ENCODE measurements around the gene SLAIN1.

The SLAIN1 gene

GRCh38 chr13:77752512-77753069, 55.1 kb downstream of the SLAIN1 start:
- DNase-seq = no peak

DNA sequence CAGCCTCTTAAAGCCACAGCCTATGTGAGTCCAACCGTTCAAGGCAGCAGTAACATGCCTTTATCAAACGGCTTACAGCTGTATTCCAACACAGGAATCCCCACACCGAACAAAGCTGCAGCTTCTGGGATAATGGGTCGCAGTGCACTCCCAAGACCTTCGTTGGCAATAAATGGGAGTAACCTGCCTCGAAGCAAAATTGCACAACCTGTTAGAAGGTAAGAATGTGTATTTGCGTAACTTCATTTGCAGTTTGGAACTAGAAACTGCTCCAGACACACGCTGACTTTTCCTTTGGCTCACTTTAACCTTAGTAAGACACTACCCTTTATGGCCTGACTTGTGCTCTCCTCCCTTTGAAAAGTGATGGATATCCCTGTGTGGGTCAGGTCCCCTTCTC, 63.4 kb downstream of the SLAIN1 start:
- no peak for DNase-seq

DNA sequence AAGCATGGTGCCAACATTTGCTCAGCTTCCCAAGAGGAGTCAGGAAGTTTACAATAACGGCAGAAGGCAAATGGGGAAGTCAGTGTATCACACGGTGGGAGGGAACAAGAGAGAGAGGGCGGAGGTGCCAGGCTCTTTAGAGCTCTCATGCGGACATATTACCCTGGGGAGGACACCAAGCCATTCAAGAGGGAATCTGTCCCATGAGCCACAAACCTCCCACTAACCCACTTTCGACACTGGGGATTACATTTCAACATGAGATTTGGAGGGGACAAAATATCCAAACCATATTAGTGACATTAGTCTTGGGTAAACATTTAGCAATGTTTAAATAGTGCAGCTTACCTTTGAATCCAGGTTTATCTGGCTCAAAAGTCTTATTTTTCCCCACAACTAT, 69.9 kb downstream of the SLAIN1 start:
- DNase-seq = no peak

GRCh38 chr13:77774181-77774580, 76.7 kb downstream of the SLAIN1 start:
- no peak for DNase-seq

GRCh38 chr13:77776704-77777103, 79.2 kb downstream of the SLAIN1 start:
- DNase-seq = no peak

- DNase-seq = no peak
These were observed 82.2 kb downstream of the SLAIN1 start for GRCh38 chr13:77779552-77780272.

DNA sequence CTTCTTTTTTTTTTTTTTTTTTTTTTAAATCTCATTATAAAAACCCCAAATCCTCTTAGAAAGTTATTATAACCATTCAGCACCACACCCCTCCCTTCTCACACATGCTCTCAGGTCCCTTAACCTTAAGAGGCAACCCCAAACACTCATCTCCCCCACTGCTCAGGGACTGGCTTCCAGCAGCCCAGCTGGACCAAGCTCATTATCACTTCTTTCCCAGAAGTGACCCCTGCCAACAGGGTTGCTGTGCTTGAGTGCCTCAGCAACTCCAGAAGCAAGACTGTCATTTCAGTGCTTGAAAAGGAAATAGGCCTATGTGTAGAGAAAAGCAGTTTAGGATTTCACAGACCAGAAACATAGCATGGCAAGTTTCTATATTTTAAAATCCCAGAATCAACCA, 84.3 kb downstream of the SLAIN1 start:
- no peak for DNase-seq

- no peak for DNase-seq
These were observed 87.0 kb downstream of the SLAIN1 start for GRCh38 chr13:77784515-77784914.

- no peak for DNase-seq
These were observed 89.3 kb downstream of the SLAIN1 start for GRCh38 chr13:77786695-77787287.

DNA sequence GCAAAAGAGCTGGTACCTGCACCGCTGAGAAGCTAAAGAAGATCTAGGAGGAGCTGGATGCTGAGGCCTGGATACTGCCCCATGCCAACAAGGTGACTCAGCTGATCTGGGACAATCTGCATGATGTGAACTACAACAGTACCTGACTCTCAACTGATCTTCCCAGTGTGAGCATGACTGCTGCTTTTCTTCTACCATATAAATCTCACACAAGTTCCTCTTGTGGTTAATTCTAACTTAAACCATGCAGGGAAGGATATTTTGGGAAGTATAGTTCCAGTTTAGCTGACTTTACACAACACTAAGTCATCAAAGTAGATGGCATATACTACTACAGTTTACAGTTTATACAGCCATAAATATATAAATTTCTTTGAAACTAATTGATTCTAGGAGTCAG, 91.9 kb downstream of the SLAIN1 start:
- DNase-seq = no peak

DNA sequence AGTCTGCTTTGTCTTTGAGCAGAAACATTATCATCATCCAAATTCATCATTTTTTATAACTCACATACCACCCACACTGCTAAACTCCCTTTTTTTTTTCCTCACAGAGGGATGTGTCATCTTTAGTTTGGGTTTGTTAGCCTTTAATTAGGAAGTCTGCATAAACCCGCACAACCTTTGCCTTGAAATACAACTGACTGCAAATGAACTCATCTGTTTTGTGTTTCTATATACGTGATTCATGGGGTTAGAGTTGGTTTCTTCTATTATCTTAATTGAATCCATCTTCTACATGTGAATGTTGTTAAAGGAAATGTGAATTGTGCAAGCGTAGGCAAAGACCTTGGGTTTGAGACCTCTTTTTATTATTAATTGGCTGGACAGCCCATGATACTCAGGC, 102.7 kb downstream of the SLAIN1 start:
- no peak for DNase-seq

- DNase-seq = no peak
These were observed 109.0 kb downstream of the SLAIN1 start for GRCh38 chr13:77806518-77806917.

- no peak for DNase-seq
These were observed 110.1 kb downstream of the SLAIN1 start for GRCh38 chr13:77807431-77808135.

DNA sequence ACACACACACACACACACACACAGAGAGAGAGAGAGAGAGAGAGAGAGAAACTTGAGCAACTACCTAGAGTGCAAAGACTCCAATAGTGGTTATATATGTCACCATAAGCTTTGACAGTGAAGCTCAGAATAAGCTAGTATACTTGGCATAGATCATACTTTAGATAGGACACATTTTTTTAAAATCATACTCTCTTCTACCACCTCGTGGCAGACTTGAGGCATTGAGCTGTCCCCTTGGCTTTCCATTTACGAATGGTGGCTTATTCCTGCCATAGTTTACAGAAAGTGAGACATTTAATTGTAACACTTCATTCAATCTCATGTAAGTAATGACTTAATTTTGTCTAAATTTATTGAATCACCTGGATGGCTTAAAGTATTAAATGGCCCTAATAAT, 112.9 kb downstream of the SLAIN1 start:
- no peak for DNase-seq

DNA sequence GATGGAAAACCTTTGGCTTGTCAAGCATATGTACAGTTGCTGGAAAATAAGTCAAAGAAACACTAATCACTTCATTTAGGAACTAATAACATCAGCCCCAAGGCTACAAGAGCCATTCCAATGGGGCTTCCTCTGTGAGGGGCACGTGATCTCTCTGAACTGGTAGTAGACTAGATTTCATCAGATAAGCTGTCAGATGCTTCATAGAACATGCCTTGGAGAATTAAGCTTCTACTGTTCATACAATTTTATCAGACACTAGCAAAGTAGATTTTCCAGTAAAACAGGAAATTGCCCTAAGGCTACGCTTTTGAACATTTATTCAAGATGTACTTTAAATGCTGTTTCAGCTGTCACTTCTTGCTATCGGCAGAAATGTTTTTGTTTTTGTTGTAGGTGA, 113.4 kb downstream of the SLAIN1 start:
- no peak for DNase-seq

DNA sequence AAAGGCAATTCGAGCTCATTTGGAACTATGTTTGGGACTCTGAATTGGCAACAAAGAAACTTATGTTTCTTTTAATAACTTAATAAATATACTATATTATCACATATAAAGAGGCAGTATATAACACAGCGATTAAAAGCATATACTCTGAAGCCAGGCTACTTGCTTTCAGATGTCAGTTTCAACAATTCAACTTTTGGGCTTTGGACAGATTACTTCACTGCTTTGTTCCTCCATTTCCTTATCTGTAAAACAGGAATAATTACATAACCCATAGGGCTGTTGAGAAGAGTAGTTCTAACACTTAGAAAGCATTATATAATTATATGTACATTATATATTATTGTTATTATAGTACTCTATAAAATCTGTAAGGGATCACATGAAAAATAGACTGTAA, 113.9 kb downstream of the SLAIN1 start:
- DNase-seq = no peak

- DNase-seq = no peak
These were observed 114.5 kb downstream of the SLAIN1 start for GRCh38 chr13:77811981-77812380.
